Ovary (tissue), 10 donors: ENCODE data around the gene ALDH7A1. TPM values are rescaled to one million over a fixed set of nuclear protein-coding genes. Genes with fewer than 3 reads are reported as not detected.
A peak's percentile ranks its signal among the peaks of the same experiment; 100 is the strongest.

Experiments
- DNase-seq, 5 donors: peaks; one replicate each; pipeline ENCODE4 v3.0.0-alpha.2; 2019 to 2020
- H3K27ac ChIP-seq, 2 donors: fragments of 200-600 bp; one replicate each; pipeline versions ENCODE4 v1.5.1 to v1.8.0; 2019 to 2022
- H3K27me3 ChIP-seq: fragments of 200-600 bp; one replicate; pipeline ENCODE4 v1.8.0; 2022
- H3K36me3 ChIP-seq: fragments of 200-600 bp; sonication (generic); one replicate; pipeline ENCODE4 v1.5.1; 2019
- H3K4me1 ChIP-seq: one replicate; pipeline ENCODE4 v1.8.1; 2013; ENCODE audit warnings: mild to moderate bottlenecking, moderate library complexity; ENCODE audit not compliant: insufficient read depth
- H3K4me3 ChIP-seq: fragments of 200-600 bp; sonication (generic); one replicate; pipeline ENCODE4 v1.5.1; 2017
- H3K9me3 ChIP-seq, 2 donors: fragments of 200-600 bp in 1 of 2; sonication (generic) in 1 of 2; one replicate each; pipeline versions ENCODE4 v1.5.1 to v1.8.1; 2013 to 2019; ENCODE audit warnings: mild to moderate bottlenecking in 1 of 2, moderate library complexity in 1 of 2
- EP300 ChIP-seq: sonication (generic); formaldehyde crosslinking; IDR thresholded peaks from one replicate; pipeline ENCODE4 v1.6.1; 2017; ENCODE audit warnings: antibody characterized with exemption
- POLR2A ChIP-seq: fragments of 450-650 bp; IDR thresholded peaks from one replicate; pipeline ENCODE4 v1.6.1; 2017; ENCODE audit warnings: antibody characterized with exemption, mild to moderate bottlenecking, moderate library complexity
- WGBS, 3 donors: extraction: QIAGEN DNeasy Blood & Tissue Kit in 1 of 3; methylation state at CpG; one replicate each; pipeline versions ENCODE4 v1.1.5 to v1.1.7; 2013 to 2017; 5-methylcytosine and 5-hydroxymethylcytosine counted together
- intact Hi-C, 4 donors: fragments of 100-400 bp; cut with DNase I; formaldehyde crosslinking; loops; one replicate each; pipeline versions ENCODE4 v1.11.0 to v1.15.1; 2022 to 2023
- long read RNA-seq, 3 donors: library from polyadenylated mRNA in 2 of 3; unstranded in 2 of 3; transcript quantifications; one replicate each; pipeline ENCODE4 v2.0.0 and lab custom pipeline, GENCODE V29; 2021 to 2026
- polyA plus RNA-seq, 2 donors: library from polyadenylated mRNA; stranded (reverse); fragments of 200-250 nt in 1 of 2; fragments of 350-450 nt in 1 of 2; fragmentation: Illumina TruSeq in 1 of 2; extraction: RNeasy Lipid Tissue Mini Kit (QIAGEN cat#74804) in 1 of 2; gene quantifications; one replicate each; pipeline ENCODE4 v1.2.3, GENCODE V29; 2013 to 2014
- total RNA-seq, 7 donors: library from RNA; depleted of rRNA in 2 of 7; stranded (reverse); fragments of >200 nt in 2 of 7; fragmentation: NEBNext Ultra II Directional in 3 of 7; extraction: Animal tissue kit (Norgen Biotek cat#: 25700) in 3 of 7; gene quantifications; one replicate each; pipeline versions ENCODE4 v1.1.0 to v1.2.4, GENCODE V29; 2016 to 2023
- TF ChIP-seq, protein P1 (sequence below), 3 donors: fragments of 450-650 bp in 2 of 3; fragments of 200-600 bp in 1 of 3; IDR thresholded peaks; one replicate each; pipeline versions ENCODE4 v1.5.1 to v1.8.0; 2016 to 2022; ENCODE audit warnings: antibody characterized with exemption in 3 of 3, mild to moderate bottlenecking in 1 of 3
- donor health status: DM: no; HTN: no; CAD: no; lungs with moderate emphysema.
- donor health status: DM: no; HTN: no; CAD: no.
- donor health status: Bipolar disorder and iron deficiency.
- donor health status: DM: yes; HTN: yes; CAD: no.
- donor health status: DM: no; HTN: no; CAD: no.
- donor health status: DM: yes; HTN: yes; CAD: no.

Gene ALDH7A1
- total RNA-seq (100 to 1,000 TPM in 3 of 7 donors, 10 to 100 TPM in 4; 28.3 to 133 (median 99.2) TPM), polyA plus RNA-seq (100 to 1,000 TPM in 1 of 2 donors, 10 to 100 TPM in 1; 93.6 to 161 TPM)
- long read RNA-seq, donor 1, full-length matches to known transcripts, result 255 of 299 reads
- long read RNA-seq, donor 1, partial matches to known transcripts, result 24 of 299 reads
- long read RNA-seq, donor 1, other reads (novel, unspliced or antisense), result 20 of 299 reads
- long read RNA-seq, donor 2, full-length matches to known transcripts, result 24 of 29 reads
- long read RNA-seq, donor 2, partial matches to known transcripts, result 5 of 29 reads
- long read RNA-seq, donor 2, other reads (novel, unspliced or antisense), result 0 of 29 reads
- long read RNA-seq, donor 3, full-length matches to known transcripts, result 57 of 72 reads
- long read RNA-seq, donor 3, partial matches to known transcripts, result 3 of 72 reads
- long read RNA-seq, donor 3, other reads (novel, unspliced or antisense), result 12 of 72 reads

DNA sequence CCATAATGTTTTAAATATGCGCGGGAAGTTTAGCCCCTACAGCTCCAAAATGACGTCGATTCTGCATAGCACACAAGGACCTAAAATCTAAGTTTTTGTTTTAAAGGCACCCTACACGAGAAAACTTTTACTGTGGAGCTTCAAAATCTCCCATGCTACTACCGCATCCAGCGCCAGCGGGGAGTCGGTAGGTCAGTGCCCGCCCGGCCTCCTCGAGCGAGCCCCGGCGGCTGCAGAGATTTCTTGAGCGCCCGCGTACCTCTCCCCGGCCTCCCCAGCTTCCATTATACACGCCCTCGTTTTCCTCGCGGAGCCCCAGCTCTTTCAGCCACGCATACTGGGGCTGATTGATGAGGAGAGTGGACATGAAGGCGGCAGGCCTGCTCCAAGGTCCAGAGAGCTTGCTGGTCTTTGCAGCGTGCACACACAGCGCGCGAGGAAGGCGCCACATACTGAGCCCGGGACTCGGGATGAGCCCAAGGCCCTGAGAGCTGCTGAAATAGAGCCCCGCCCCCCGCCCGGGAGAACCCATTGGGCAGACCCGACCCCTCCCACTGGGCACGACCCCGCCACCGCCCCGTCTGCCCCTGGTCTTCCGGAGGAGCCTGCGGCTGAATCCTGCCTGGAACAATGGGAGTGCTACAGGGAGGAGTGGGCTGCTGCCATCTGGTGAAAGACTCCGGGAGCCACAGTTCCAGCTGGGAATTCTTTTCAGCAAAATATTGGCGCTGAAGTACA is at the start of gene ALDH7A1:
TSS of gene ALDH7A1 (minus strand) at position 472 of the 738 bp plus-strand sequence. CDS start at position 451, 21 bp downstream.
- H3K9me3 ChIP-seq, result no peaks in the 10 kb centered on the region
- H3K4me1 ChIP-seq, result peaks cover 3% of the 10 kb centered on the region
- peak within 1 kb of the TSS; percentile 26 to 70 for H3K27ac ChIP-seq
- H3K36me3 ChIP-seq, result no peaks in the 10 kb centered on the region
- TF ChIP-seq, protein P1, sequence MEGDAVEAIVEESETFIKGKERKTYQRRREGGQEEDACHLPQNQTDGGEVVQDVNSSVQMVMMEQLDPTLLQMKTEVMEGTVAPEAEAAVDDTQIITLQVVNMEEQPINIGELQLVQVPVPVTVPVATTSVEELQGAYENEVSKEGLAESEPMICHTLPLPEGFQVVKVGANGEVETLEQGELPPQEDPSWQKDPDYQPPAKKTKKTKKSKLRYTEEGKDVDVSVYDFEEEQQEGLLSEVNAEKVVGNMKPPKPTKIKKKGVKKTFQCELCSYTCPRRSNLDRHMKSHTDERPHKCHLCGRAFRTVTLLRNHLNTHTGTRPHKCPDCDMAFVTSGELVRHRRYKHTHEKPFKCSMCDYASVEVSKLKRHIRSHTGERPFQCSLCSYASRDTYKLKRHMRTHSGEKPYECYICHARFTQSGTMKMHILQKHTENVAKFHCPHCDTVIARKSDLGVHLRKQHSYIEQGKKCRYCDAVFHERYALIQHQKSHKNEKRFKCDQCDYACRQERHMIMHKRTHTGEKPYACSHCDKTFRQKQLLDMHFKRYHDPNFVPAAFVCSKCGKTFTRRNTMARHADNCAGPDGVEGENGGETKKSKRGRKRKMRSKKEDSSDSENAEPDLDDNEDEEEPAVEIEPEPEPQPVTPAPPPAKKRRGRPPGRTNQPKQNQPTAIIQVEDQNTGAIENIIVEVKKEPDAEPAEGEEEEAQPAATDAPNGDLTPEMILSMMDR (IDR thresholded peaks at IDR 0.05), result peak in 2 of 3 donors; percentile 30 to 53
- peak; percentile 62 for TF ChIP-seq POLR2A
- TF ChIP-seq EP300, result no peak
- H3K27me3 ChIP-seq, result no peaks in the 10 kb centered on the region
- 0 to 1% (median 1%) methylated on average over 39 to 44 of the region's 44 CpGs for WGBS, 3 donors
- intact Hi-C loops, result loop anchor here in 3 of 4 donors (5.0 to 10.0 kb wide), 4 partner anchors 50 to 250 kb away; no protein-coding TSS in a partner anchor
- H3K4me3 ChIP-seq, result peak within 1 kb of the TSS; percentile 48
- peak; percentile 93 to 95 (median 94) for DNase-seq

DNA sequence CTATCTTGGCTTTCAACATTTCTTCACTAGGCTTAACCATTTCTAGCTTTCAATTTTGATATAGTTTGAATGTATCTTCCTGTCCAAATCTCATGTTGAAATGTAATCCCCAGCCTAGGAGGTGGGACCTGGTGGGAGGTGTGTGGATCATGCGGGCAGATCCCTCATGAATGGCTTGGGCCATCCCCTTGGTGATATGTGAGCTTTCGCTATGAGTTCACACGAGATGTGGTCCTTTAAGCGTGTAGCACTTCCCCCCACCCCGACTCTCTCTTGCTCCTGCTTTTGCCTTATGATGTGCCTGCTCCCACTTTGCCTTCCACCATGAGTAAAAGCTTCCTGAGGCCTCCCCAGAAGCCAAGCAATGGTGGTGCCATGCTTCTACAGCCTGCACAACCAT is 46.4 kb upstream of the ALDH7A1 start:
- TF ChIP-seq POLR2A, result no peak
- TF ChIP-seq, protein P1 (IDR thresholded peaks at IDR 0.05), result no peak
- TF ChIP-seq EP300, result no peak
- no peaks in the 10 kb centered on the region for H3K4me1 ChIP-seq
- intact Hi-C loops, result no loop called here
- no peak overlapping the region for H3K27ac ChIP-seq
- no peak overlapping the region for H3K4me3 ChIP-seq
- DNase-seq, result no peak
- H3K27me3 ChIP-seq, result no peaks in the 10 kb centered on the region
- no peaks in the 10 kb centered on the region for H3K9me3 ChIP-seq
- 88 to 91% (median 90%) methylated on average over 5 of the region's 5 CpGs for WGBS, 3 donors
- H3K36me3 ChIP-seq, result no peaks in the 10 kb centered on the region

DNA sequence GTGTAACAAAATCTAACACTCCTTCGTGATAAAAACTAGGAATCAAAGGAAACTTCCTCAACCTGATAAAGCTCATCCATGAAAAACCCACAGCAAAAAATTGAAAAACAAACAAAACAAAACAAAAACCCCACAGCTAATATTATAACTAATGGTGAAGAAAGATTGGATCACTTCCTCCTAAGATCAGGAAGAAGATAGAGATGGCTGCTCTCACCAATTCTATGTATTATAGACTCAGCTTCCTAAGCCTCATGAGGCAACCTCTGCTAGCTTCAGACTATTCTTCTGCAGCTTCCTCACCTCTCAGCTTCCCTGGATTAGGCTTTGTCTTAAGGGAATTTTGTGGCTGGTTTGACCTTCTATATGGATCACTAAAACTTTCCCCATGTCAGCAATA is 45.8 kb upstream of the ALDH7A1 start:
- 60 to 77% (median 64%) methylated on average over 1 of the region's 1 CpG for WGBS, 3 donors
- no peaks in the 10 kb centered on the region for H3K9me3 ChIP-seq
- no peak overlapping the region for H3K27ac ChIP-seq
- no peak overlapping the region for H3K4me3 ChIP-seq
- H3K27me3 ChIP-seq, result no peaks in the 10 kb centered on the region
- no peak for DNase-seq
- no peaks in the 10 kb centered on the region for H3K36me3 ChIP-seq
- TF ChIP-seq POLR2A (no peak), EP300 (no peak)
- TF ChIP-seq, protein P1 (IDR thresholded peaks at IDR 0.05), result no peak
- intact Hi-C loops, result no loop called here
- H3K4me1 ChIP-seq, result no peaks in the 10 kb centered on the region

DNA sequence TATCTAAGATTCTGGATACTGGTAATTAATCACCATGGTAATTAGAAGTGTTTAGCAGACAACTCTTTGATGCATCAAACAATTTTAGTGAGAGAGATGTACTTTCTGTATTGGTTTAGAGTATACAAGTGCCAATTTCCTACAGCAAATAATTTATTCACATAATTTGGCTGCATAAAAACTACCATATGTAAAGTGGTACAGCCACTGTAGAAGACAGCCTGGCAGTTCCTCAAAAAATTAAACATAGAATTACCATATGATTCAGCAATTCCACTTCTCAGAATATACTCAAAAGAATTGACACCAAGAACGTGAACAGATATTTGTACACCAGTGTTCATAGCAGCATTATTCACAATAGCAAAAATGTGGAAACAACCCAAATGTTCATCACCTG is 41.9 kb upstream of the ALDH7A1 start:
- no peaks in the 10 kb centered on the region for H3K36me3 ChIP-seq
- H3K4me1 ChIP-seq, result no peaks in the 10 kb centered on the region
- no peak overlapping the region for H3K4me3 ChIP-seq
- 86 to 97% (median 92%) methylated on average over 1 of the region's 1 CpG for WGBS, 3 donors
- H3K9me3 ChIP-seq, result no peaks in the 10 kb centered on the region
- H3K27ac ChIP-seq, result no peak overlapping the region
- no peak for TF ChIP-seq EP300
- TF ChIP-seq, protein P1 (IDR thresholded peaks at IDR 0.05), result no peak
- TF ChIP-seq POLR2A, result no peak
- DNase-seq, result no peak
- intact Hi-C loops, result no loop called here
- no peaks in the 10 kb centered on the region for H3K27me3 ChIP-seq
